ENCODE results near the gene OR52E5.

The OR52E5 gene

DNA sequence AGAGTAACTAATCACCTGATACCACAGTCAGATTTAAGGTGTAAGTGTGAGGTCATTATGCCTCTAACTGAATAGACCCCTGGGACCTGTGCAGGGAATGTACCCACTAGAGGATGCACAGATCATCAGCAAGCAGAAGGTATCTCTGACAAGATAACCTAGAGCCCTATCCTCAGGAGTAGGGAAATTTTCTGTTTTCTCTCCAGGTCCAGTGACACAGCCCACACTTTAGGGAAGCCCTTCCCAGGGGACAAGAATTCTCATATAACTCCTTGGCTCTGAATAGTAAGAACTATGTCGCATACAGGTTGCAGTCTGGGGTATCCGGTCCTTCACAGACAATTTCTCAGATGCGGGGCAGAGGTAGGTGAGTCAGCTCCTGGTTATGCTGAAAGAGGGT is at the start of gene OR52E5:
Gene OR52E5 (plus strand): TSS at position 301 of the 400 bp plus-strand sequence. CDS start 7,569 bp downstream, outside the sequence.
- H3K4me3 ChIP-seq (ENCODE audit: low read depth, low read length) = no peak within 1 kb of the TSS
- in situ Hi-C loops (cut with HindIII; ENCODE audit: low sequenced_read_pairs) = no loop called here
- no peak for DNase-seq (ENCODE audit: low read depth)
- TF ChIP-seq CTCF (IDR thresholded peaks at IDR 0.05; ENCODE audit: low read depth, low read length, missing control alignments) = no peak

GRCh38 chr11:5846701-5847100 is 46.3 kb upstream of the OR52E5 start:
- DNase-seq (ENCODE audit: low read depth) = no peak
- no peak overlapping the region for H3K4me3 ChIP-seq (ENCODE audit: low read depth, low read length)
- in situ Hi-C loops (cut with HindIII; ENCODE audit: low sequenced_read_pairs) = no loop called here
- TF ChIP-seq CTCF (IDR thresholded peaks at IDR 0.05; ENCODE audit: low read depth, low read length, missing control alignments) = no peak

DNA sequence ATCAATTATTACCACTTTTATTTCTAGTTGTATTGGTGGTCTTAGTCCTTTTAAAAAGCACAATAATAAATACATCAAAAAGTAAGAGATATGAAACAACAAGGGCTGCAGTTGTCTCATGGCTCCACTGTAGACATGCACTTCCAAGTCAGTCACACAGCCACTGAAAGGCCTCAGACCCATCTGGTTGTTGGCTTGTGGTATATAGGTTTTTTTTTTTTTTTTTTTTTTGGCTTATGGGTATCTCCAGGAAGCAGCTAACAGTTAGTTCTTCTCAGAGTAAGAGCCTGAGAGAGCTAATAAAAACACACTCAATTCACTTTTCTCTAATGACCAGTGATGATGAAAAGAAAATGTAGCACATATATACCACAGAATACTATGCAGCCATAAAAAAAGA is 45.3 kb upstream of the OR52E5 start:
- in situ Hi-C loops (cut with HindIII; ENCODE audit: low sequenced_read_pairs) = no loop called here
- TF ChIP-seq CTCF (IDR thresholded peaks at IDR 0.05; ENCODE audit: low read depth, low read length, missing control alignments) = no peak
- H3K4me3 ChIP-seq (ENCODE audit: low read depth, low read length) = no peak overlapping the region
- DNase-seq (ENCODE audit: low read depth) = no peak

- no peak overlapping the region for H3K4me3 ChIP-seq (ENCODE audit: low read depth, low read length)
- no peak for TF ChIP-seq CTCF (IDR thresholded peaks at IDR 0.05; ENCODE audit: low read depth, low read length, missing control alignments)
- in situ Hi-C loops (cut with HindIII; ENCODE audit: low sequenced_read_pairs) = no loop called here
- no peak for DNase-seq (ENCODE audit: low read depth)
Observed at GRCh38 chr11:5851002-5851401, 42.0 kb upstream of the OR52E5 start.

DNA sequence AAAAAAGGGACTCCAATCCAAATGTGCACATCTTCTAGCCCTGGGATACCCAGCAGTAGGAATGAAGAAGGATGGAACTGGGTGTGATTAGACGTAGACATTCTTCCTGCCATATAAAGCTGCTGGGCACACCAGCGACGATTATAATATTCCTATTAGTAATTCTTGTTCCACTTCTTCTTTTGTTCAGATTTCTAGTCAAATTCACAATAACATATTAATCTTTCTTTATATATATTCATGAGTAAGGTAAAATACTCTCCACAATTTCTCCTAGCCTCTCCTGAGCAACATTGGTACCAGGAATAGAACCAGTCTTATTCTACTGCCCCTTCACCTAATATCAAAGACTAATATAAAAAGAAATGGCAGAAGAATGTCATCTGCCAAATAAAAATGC is 35.4 kb upstream of the OR52E5 start, which contains the start of gene OR52E8:
Gene OR52E8 (minus strand): TSS at position 101 of the 400 bp plus-strand sequence. CDS start 0 bp downstream, at position 101.
- no peak within 1 kb of the TSS for H3K4me3 ChIP-seq (ENCODE audit: low read depth, low read length)
- in situ Hi-C loops (cut with HindIII; ENCODE audit: low sequenced_read_pairs) = no loop called here
- DNase-seq (ENCODE audit: low read depth) = no peak
- TF ChIP-seq CTCF (IDR thresholded peaks at IDR 0.05; ENCODE audit: low read depth, low read length, missing control alignments) = no peak

DNA sequence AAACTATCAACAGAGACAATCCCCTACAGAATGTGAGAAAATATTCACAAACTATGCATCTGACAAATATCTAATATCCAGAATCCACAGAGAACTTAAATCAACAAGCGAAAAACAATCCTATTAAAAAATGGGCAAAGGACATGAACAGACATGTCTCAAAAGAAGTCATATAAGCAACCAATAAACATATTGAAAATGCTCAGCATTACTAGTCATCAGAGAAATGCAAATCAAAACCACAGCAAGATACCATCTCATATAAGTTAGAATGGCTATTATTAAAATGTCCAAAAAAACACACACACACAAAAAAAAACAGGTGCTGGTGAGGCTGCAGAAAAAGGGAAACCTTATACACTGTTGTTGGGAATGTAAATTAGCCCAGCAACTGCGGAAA is 27.2 kb upstream of the OR52E5 start:
- no peak overlapping the region for H3K4me3 ChIP-seq (ENCODE audit: low read depth, low read length)
- no peak for DNase-seq (ENCODE audit: low read depth)
- in situ Hi-C loops (cut with HindIII; ENCODE audit: low sequenced_read_pairs) = no loop called here
- no peak for TF ChIP-seq CTCF (IDR thresholded peaks at IDR 0.05; ENCODE audit: low read depth, low read length, missing control alignments)

DNA sequence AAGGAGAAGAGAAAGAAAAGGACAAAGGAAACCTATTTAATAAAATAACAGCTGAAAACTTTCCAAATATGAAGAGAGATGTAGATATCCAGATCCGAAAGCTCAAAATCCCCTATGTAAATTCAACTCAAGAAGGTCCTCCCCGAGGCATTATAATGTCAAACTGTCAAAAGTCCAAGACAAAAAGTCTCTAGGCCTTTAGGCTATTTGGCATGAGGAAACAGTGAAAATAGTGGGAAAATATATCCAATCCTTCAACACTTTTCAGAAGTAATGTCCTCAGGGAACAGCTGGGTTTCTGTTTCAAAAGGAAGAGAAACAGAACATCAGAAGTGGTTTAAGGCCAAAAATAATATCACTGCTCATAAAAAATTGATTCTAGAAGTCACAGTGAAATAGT is 14.4 kb upstream of the OR52E5 start:
- no peak for TF ChIP-seq CTCF (IDR thresholded peaks at IDR 0.05; ENCODE audit: low read depth, low read length, missing control alignments)
- no peak for DNase-seq (ENCODE audit: low read depth)
- no peak overlapping the region for H3K4me3 ChIP-seq (ENCODE audit: low read depth, low read length)
- in situ Hi-C loops (cut with HindIII; ENCODE audit: low sequenced_read_pairs) = no loop called here

All from astrocyte of the cerebellum (primary cell).